Naive B cell (primary cell): ENCODE measurements around the gene SEC22C. TPM values are rescaled to one million over a fixed set of nuclear protein-coding genes. Genes with fewer than 3 reads are reported as not detected.
"Not testable (repeated sequence)": the region's sequence is repeated elsewhere in the genome, so short reads cannot be mapped to it uniquely, and the experiment has no call there.

Source experiments
- ATAC-seq, 2 donors: fragments of 150-1000 bp; cut with Tn5 transposase; 2 replicates each; pipeline ENCODE4 v1.10.0; 2021; ENCODE audit warnings: low read depth in 2 of 2, mild to moderate bottlenecking in 2 of 2, moderate library complexity in 2 of 2
- DNase-seq: peaks from one replicate; pipeline ENCODE4 v3.0.0; 2022
- H3K27ac Mint-ChIP-seq, 6 donors: one replicate each; pipeline ENCODE4 v1.8.0; 2020 to 2022; ENCODE audit warnings: mild to moderate bottlenecking in 6 of 6, mixed read lengths in 6 of 6, moderate library complexity in 5 of 6, inconsistent platforms in 2 of 6
- H3K27me3 Mint-ChIP-seq, 3 donors: one replicate each; pipeline ENCODE4 v1.8.0; 2021 to 2022; ENCODE audit warnings: mixed read lengths in 3 of 3, mild to moderate bottlenecking in 1 of 3
- H3K36me3 Mint-ChIP-seq, 2 donors: one replicate each; pipeline ENCODE4 v1.8.0; 2020 to 2022; ENCODE audit warnings: mixed read lengths in 2 of 2, inconsistent platforms in 1 of 2, mild to moderate bottlenecking in 1 of 2
- H3K4me1 Mint-ChIP-seq, 3 donors: one replicate each; pipeline ENCODE4 v1.8.0; 2020 to 2022; ENCODE audit warnings: mixed read lengths in 3 of 3, inconsistent platforms in 1 of 3, mild to moderate bottlenecking in 1 of 3, moderate library complexity in 1 of 3
- H3K4me3 Mint-ChIP-seq, 8 donors: one replicate each; pipeline ENCODE4 v1.8.0; 2020 to 2022; ENCODE audit warnings: mild to moderate bottlenecking in 8 of 8, mixed read lengths in 8 of 8, moderate library complexity in 8 of 8, inconsistent platforms in 2 of 8
- H3K9me3 Mint-ChIP-seq, 7 donors: one replicate each; pipeline ENCODE4 v1.8.0; 2020 to 2022; ENCODE audit warnings: mixed read lengths in 7 of 7, mild to moderate bottlenecking in 5 of 7, inconsistent platforms in 2 of 7, moderate library complexity in 1 of 7
- polyA plus RNA-seq, 6 donors: library from polyadenylated mRNA; unstranded; fragments of 300-500 nt; fragmentation: Illumina TruSeq; gene quantifications; one replicate each; pipeline ENCODE4 v1.2.3, GENCODE V29; 2021; ENCODE audit warnings: low read depth in 6 of 6

SEC22C gene
- polyA plus RNA-seq, 6 donors from 2014 or later = 25.1 to 39.0 (median 31.3) TPM

DNA sequence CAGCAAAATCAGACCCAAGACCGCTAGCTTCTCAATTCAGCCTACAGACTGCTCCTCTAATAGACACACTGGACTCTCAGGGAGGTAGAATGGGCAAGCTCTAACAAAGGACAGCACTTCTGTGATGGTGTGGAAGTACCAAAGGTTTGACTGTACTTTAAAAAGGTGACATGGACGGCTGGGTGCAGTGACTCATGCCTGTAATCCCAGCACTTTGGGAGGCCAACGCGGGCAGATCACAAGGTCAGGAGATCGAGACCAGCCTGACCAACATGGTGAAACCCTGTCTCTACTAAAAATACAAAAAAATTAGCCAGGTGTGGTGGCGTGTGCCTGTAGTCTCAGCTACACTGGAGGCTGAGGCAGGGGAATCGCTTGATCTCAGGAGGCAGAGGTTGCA, 15.3 kb upstream of the SEC22C start:
- H3K4me1 Mint-ChIP-seq = peaks cover 22 to 31% (median 30%) of the 10 kb centered on the region in 3 donors
- not testable (repeated sequence) for H3K9me3 Mint-ChIP-seq, ATAC-seq, H3K36me3 Mint-ChIP-seq, H3K27me3 Mint-ChIP-seq, DNase-seq
- peak overlapping the region in 1 of 8 donors; percentile 56 for H3K4me3 Mint-ChIP-seq
- H3K27ac Mint-ChIP-seq = peak overlapping the region in 1 of 6 donors; percentile 72

DNA sequence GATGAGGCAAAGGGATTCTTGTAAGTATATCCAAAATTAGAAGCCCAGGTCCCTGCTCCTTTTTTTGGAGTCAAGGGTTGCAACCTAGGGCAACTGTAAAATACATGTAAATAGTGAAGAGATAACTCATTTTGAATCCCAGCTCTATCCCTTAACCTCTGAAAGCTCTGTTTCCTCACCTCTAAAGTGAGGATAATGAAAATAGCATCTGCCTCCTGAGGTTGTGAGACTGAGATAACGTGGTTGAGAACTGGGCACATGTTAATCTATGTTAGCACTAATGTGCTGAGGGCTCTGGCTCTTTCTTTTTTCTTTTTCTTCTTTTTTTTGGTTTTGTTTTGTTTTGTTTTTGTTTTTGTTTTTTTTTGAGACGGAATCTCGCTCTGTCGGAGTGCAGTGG, 13.9 kb upstream of the SEC22C start:
- Mint-ChIP-seq H3K9me3 (peaks cover 0 to 4% (median 0%) of the 10 kb centered on the region in 7 donors), H3K27ac (peak overlapping the region in 1 of 6 donors; percentile 20), H3K36me3 (no peaks in the 10 kb centered on the region), H3K27me3 (no peaks in the 10 kb centered on the region), H3K4me1 (peaks cover 14 to 31% (median 22%) of the 10 kb centered on the region in 3 donors), H3K4me3 (peak overlapping the region in 1 of 8 donors; percentile 56)
- no peak for DNase-seq
- ATAC-seq = no peak

DNA sequence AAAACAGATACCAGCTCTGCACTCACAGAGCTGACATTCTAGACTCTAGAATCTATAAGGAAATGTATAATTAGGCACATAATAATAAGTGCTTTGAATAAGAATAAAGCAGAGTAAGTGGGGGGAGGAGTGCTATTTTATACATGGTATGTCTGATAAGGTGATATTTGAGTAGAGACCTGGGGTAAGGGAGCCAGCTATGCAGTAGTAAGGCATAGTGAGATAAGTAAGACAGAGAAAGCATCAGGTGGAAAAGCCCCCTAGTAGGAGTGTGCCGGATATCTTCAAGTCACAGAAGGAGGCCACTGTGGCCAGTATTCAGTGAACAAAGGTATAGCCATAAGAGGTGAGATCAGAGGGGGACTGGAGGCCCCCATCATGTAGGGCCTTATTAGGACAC, 11.9 kb upstream of the SEC22C start:
- Mint-ChIP-seq H3K4me1 (peaks cover 15 to 37% (median 20%) of the 10 kb centered on the region in 3 donors), H3K4me3 (peak overlapping the region in 1 of 8 donors; percentile 91), H3K9me3 (peaks cover 0 to 2% (median 0%) of the 10 kb centered on the region in 7 donors), H3K36me3 (no peaks in the 10 kb centered on the region), H3K27me3 (no peaks in the 10 kb centered on the region), H3K27ac (peak overlapping the region in 4 of 6 donors; percentile 8 to 53 (median 32))
- no peak for DNase-seq
- no peak for ATAC-seq

GRCh38 chr3:42591811-42592210, 10.0 kb upstream of the SEC22C start:
- ATAC-seq (no peak), DNase-seq (no peak)
- H3K36me3 Mint-ChIP-seq = no peaks in the 10 kb centered on the region
- peaks cover 12 to 37% (median 16%) of the 10 kb centered on the region in 3 donors for H3K4me1 Mint-ChIP-seq
- peak overlapping the region; percentile 40 to 98 (median 89) for H3K4me3 Mint-ChIP-seq
- no peaks in the 10 kb centered on the region for H3K27me3 Mint-ChIP-seq
- no peaks in the 10 kb centered on the region for H3K9me3 Mint-ChIP-seq
- peak overlapping the region; percentile 37 to 99 (median 98) for H3K27ac Mint-ChIP-seq

GRCh38 chr3:42590989-42591756, 9.4 kb upstream of the SEC22C start:
- peak; percentile 40 to 49 for ATAC-seq
- H3K27ac Mint-ChIP-seq = peak overlapping the region; percentile 94 to 99 (median 98)
- peak overlapping the region; percentile 81 to 100 (median 96) for H3K4me3 Mint-ChIP-seq
- H3K9me3 Mint-ChIP-seq = no peaks in the 10 kb centered on the region
- no peaks in the 10 kb centered on the region for H3K36me3 Mint-ChIP-seq
- DNase-seq = no peak
- no peaks in the 10 kb centered on the region for H3K27me3 Mint-ChIP-seq
- peaks cover 12 to 37% (median 16%) of the 10 kb centered on the region in 3 donors for H3K4me1 Mint-ChIP-seq

GRCh38 chr3:42589382-42590109, 7.8 kb upstream of the SEC22C start:
- Mint-ChIP-seq H3K27me3 (no peaks in the 10 kb centered on the region), H3K4me1 (peaks cover 10 to 37% (median 19%) of the 10 kb centered on the region in 3 donors), H3K27ac (peak overlapping the region in 5 of 6 donors; percentile 94 to 99 (median 98)), H3K9me3 (no peaks in the 10 kb centered on the region), H3K36me3 (no peaks in the 10 kb centered on the region), H3K4me3 (peak overlapping the region; percentile 81 to 100 (median 96))
- DNase-seq (no peak), ATAC-seq (no peak)

DNA sequence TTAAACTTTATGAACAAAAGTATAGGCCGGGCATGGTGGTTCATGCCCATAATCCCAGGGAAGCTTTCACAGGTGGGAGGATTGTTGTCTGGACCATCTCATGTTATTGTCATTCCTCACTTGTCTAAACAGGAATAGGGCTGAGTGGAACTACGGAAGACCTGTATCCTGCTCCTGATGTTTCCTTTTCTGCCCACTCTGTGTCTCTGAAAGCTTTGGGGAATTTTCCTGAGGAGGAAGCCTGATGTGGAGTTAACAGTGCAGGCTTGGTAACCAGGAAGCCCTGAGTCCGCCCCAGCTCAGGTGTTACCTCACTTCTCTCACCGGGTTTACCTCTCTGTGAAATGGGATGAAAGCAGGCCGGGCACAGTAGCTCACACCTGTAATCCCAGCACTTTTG, 6.9 kb upstream of the SEC22C start:
- H3K9me3 Mint-ChIP-seq = no peaks in the 10 kb centered on the region
- no peak overlapping the region for H3K27ac Mint-ChIP-seq
- H3K4me3 Mint-ChIP-seq = peak overlapping the region in 2 of 8 donors; percentile 16 to 20
- H3K4me1 Mint-ChIP-seq = peaks cover 4 to 33% (median 13%) of the 10 kb centered on the region in 3 donors
- H3K27me3 Mint-ChIP-seq = no peaks in the 10 kb centered on the region
- ATAC-seq (no peak), DNase-seq (no peak)
- no peaks in the 10 kb centered on the region for H3K36me3 Mint-ChIP-seq

DNA sequence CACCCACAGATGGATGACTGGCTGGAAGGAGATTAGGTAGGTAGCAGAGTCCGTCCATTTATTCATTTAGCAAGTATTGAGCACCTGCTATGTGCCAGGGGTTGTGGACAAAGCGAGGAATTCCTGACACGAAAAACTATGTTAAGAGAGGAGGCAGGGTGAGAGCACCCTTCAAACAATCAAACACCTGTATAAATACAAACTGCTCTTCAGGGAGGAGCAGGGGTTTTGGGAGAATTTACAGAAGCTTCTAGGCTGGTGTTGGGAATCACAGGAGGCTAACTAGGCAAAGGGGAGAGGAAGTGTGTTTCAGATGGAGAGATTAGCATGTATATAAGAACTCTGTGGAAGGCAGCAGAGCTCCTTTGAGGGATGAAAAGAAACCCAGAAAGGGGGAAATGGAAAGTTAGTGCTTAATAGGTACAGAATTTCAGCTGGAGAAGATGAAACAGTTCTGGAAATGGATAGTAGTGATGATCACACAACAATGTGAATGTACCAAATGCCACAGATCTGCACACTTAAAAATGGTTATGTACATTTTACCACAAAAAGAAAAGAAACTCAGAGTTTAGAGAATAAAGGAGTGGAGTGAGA, 805 bp upstream of the SEC22C start:
- Mint-ChIP-seq H3K36me3 (peaks cover 0 to 7% of the 10 kb centered on the region in 2 donors), H3K27ac (peak overlapping the region; percentile 98 to 100 (median 99)), H3K9me3 (peaks cover 0 to 3% (median 0%) of the 10 kb centered on the region in 7 donors), H3K4me3 (peak overlapping the region; percentile 86 to 98 (median 94)), H3K27me3 (no peaks in the 10 kb centered on the region), H3K4me1 (peaks cover 29 to 42% (median 40%) of the 10 kb centered on the region in 3 donors)
- ATAC-seq (no peak), DNase-seq (no peak)

- Mint-ChIP-seq H3K4me3 (peak overlapping the region; percentile 78 to 98 (median 92)), H3K27ac (peak overlapping the region; percentile 53 to 99 (median 87)), H3K27me3 (no peaks in the 10 kb centered on the region), H3K36me3 (peaks cover 0 to 17% of the 10 kb centered on the region in 2 donors), H3K9me3 (peaks cover 0 to 3% (median 0%) of the 10 kb centered on the region in 7 donors), H3K4me1 (peaks cover 29 to 42% (median 40%) of the 10 kb centered on the region in 3 donors)
- ATAC-seq (no peak), DNase-seq (no peak)
These were observed 413 bp downstream of the SEC22C start for GRCh38 chr3:42581400-42581708.

- not testable (repeated sequence) for ATAC-seq, DNase-seq, H3K27me3 Mint-ChIP-seq
- peak overlapping the region in 2 of 8 donors; percentile 4 to 87 for H3K4me3 Mint-ChIP-seq
- H3K9me3 Mint-ChIP-seq = peaks cover 0 to 13% (median 8%) of the 10 kb centered on the region in 7 donors
- H3K36me3 Mint-ChIP-seq = peaks cover 10 to 20% of the 10 kb centered on the region in 2 donors
- peak overlapping the region in 3 of 6 donors; percentile 3 to 79 (median 39) for H3K27ac Mint-ChIP-seq
- peaks cover 31 to 40% (median 34%) of the 10 kb centered on the region in 3 donors for H3K4me1 Mint-ChIP-seq
These were observed 2.4 kb downstream of the SEC22C start for GRCh38 chr3:42579346-42579745.

- DNase-seq (no peak), ATAC-seq (no peak)
- Mint-ChIP-seq H3K4me1 (peaks cover 27 to 36% (median 31%) of the 10 kb centered on the region in 3 donors), H3K27ac (peak overlapping the region in 1 of 6 donors; percentile 15), H3K27me3 (no peaks in the 10 kb centered on the region), H3K4me3 (peak overlapping the region in 1 of 8 donors; percentile 16), H3K36me3 (peaks cover 18 to 28% of the 10 kb centered on the region in 2 donors), H3K9me3 (peaks cover 0 to 21% (median 17%) of the 10 kb centered on the region in 7 donors)
These were observed 3.7 kb downstream of the SEC22C start for GRCh38 chr3:42578054-42578453.

- Mint-ChIP-seq H3K4me1 (peaks cover 9 to 23% (median 11%) of the 10 kb centered on the region in 3 donors), H3K27me3 (no peaks in the 10 kb centered on the region), H3K36me3 (peaks cover 18 to 28% of the 10 kb centered on the region in 2 donors), H3K27ac (no peak overlapping the region), H3K4me3 (peak overlapping the region in 1 of 8 donors; percentile 24), H3K9me3 (peaks cover 0 to 21% (median 19%) of the 10 kb centered on the region in 7 donors)
- ATAC-seq = no peak
- no peak for DNase-seq
These were observed 6.5 kb downstream of the SEC22C start for GRCh38 chr3:42575137-42575741.

DNA sequence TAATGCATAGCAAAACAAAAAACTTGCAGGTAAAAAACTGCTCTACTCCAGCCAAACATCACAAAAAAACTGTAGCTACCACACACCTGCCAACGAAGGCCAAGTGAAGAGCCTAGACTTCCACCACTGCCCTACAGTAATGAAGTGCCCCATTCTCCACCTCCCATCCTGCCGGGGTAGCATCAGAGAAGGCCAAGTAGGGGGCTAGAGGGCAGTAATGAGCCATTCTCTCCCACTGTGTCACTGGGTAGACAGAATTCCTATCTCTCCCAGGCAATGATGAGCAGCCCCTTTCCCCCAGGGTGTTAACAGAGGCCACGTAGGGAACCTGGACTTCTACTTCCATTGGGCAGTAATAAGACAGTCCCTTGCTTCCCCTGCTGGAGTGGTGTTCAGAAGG, 9.5 kb downstream of the SEC22C start:
- ATAC-seq (peak; percentile 59 to 62), DNase-seq (peak; percentile 13)
- H3K36me3 Mint-ChIP-seq = peaks cover 29 to 35% of the 10 kb centered on the region in 2 donors
- peaks cover 0 to 21% (median 19%) of the 10 kb centered on the region in 7 donors for H3K9me3 Mint-ChIP-seq
- peak overlapping the region in 2 of 6 donors; percentile 43 to 59 for H3K27ac Mint-ChIP-seq
- H3K27me3 Mint-ChIP-seq = no peaks in the 10 kb centered on the region
- H3K4me1 Mint-ChIP-seq = peaks cover 7 to 14% (median 9%) of the 10 kb centered on the region in 3 donors
- no peak overlapping the region for H3K4me3 Mint-ChIP-seq
